Adrenal gland (tissue), 12 donors: ENCODE results near the gene WFDC1. TPM values are rescaled to one million over a fixed set of nuclear protein-coding genes. Genes with fewer than 3 reads are reported as not detected.

Source experiments
- DNase-seq, 7 donors: peaks; one replicate each; pipeline ENCODE4 v3.0.0-alpha.2; 2019 to 2020
- H3K27ac ChIP-seq, 5 donors: fragments of 200-600 bp; sonication (generic) in 4 of 5; 1 replicate in 3 of 5; 2 replicates in 2 of 5; pipeline versions ENCODE4 v1.5.1 to v1.8.0; 2016 to 2020; ENCODE audit warnings: mild to moderate bottlenecking in 1 of 5
- H3K27me3 ChIP-seq: fragments of 200-600 bp; 2 replicates; pipeline ENCODE4 v1.8.0; 2021
- H3K36me3 ChIP-seq, 2 donors: fragments of 200-600 bp; replicated peaks in 1 of 2; 1 replicate in 1 of 2; 2 replicates in 1 of 2; pipeline versions ENCODE4 v1.5.1 to v1.8.0; 2018 to 2022
- H3K4me1 ChIP-seq, 2 donors: fragments of 200-600 bp; replicated peaks in 1 of 2; 1 replicate in 1 of 2; 2 replicates in 1 of 2; pipeline versions ENCODE4 v1.5.1 to v1.8.0; 2018 to 2021
- H3K4me3 ChIP-seq, 4 donors: fragments of 200-600 bp; sonication (generic) in 3 of 4; one replicate each; pipeline ENCODE4 v1.5.1; 2016 to 2018
- H3K9me3 ChIP-seq, 3 donors: fragments of 200-600 bp; sonication (generic) in 1 of 3; replicated peaks in 1 of 3; 1 replicate in 2 of 3; 2 replicates in 1 of 3; pipeline versions ENCODE4 v1.5.1 to v1.8.0; 2016 to 2021
- CTCF ChIP-seq, 6 experiments: fragments of 450-650 bp in 4 of 6; fragments of 200-600 bp in 2 of 6; sonication (generic) in 1 of 6; IDR thresholded peaks; 1 replicate in 5 of 6; 2 replicates in 1 of 6; pipeline versions ENCODE4 v1.5.1 to v1.8.0; 2016 to 2021; ENCODE audit warnings: antibody characterized with exemption in 6 of 6, mild to moderate bottlenecking in 2 of 6, moderate library complexity in 1 of 6
- POLR2A ChIP-seq, 2 donors: fragments of 450-650 bp; IDR thresholded peaks; one replicate each; pipeline ENCODE4 v1.6.1; 2017; ENCODE audit warnings: antibody characterized with exemption in 2 of 2, mild to moderate bottlenecking in 2 of 2, moderate library complexity in 1 of 2
- WGBS, 4 donors: extraction: QIAGEN DNeasy Blood & Tissue Kit in 2 of 4; methylation state at CpG; one replicate each; pipeline versions ENCODE4 v1.1.5 to v1.1.7; 2013 to 2017; 5-methylcytosine and 5-hydroxymethylcytosine counted together
- intact Hi-C, 2 donors: fragments of 100-400 bp; cut with DNase I; formaldehyde crosslinking; loops; one replicate each; pipeline versions ENCODE4 v1.14.1 to v1.15.0; 2022 to 2023
- polyA plus RNA-seq, 3 donors: library from polyadenylated mRNA; stranded (reverse); fragments of 200-250 nt in 2 of 3; fragments of 350-450 nt in 1 of 3; fragmentation: Illumina TruSeq in 1 of 3; extraction: RNeasy Lipid Tissue Mini Kit (QIAGEN cat#74804) in 1 of 3; gene quantifications; one replicate each; pipeline ENCODE4 v1.2.3, GENCODE V29; 2013 to 2014
- total RNA-seq, 9 donors: library from RNA; depleted of rRNA in 4 of 9; stranded (reverse); fragments of >200 nt in 4 of 9; fragments of 120-200 nt in 1 of 9; fragmentation: NEBNext Ultra II Directional in 1 of 9; extraction: Animal tissue kit (Norgen Biotek cat#: 25700) in 1 of 9; gene quantifications; one replicate each; pipeline versions ENCODE4 v1.1.0 to v1.2.4, GENCODE V29; 2013 to 2023
- donor health status: healthy with polysubstance abuse.
- donor health status: Bipolar disorder and iron deficiency.
- donor health status: DM: yes; HTN: yes; CAD: no.
- donor health status: DM: no; HTN: no; CAD: no.
- donor health status: DM: no; HTN: no; CAD: no.
- donor health status: DM: yes; HTN: yes; CAD: no.

The WFDC1 gene
- total and polyA plus RNA-seq, 12 donors, result 9.6 to 284 (median 39.8) TPM

GRCh38 chr16:84306564-84306963 is 11.9 kb downstream of the WFDC1 start:
- 86 to 93% (median 89%) methylated on average over 3 of the region's 3 CpGs for WGBS, 4 donors
- H3K4me1 ChIP-seq, result peaks cover 0 to 5% of the 10 kb centered on the region in 2 donors
- no peaks in the 10 kb centered on the region for H3K36me3 ChIP-seq
- DNase-seq, result no peak
- H3K27ac ChIP-seq, result peak overlapping the region in 1 of 5 donors; percentile 40
- no peaks in the 10 kb centered on the region for H3K27me3 ChIP-seq
- TF ChIP-seq CTCF (IDR thresholded peaks at IDR 0.05) (no peak), POLR2A (IDR thresholded peaks at IDR 0.05) (no peak)
- no peaks in the 10 kb centered on the region for H3K9me3 ChIP-seq
- intact Hi-C loops, result no loop called here
- H3K4me3 ChIP-seq, result no peak overlapping the region

GRCh38 chr16:84307209-84307954 is 12.7 kb downstream of the WFDC1 start:
- Histone ChIP-seq H3K4me3 (no peak overlapping the region), H3K9me3 (no peaks in the 10 kb centered on the region), H3K27ac (peak overlapping the region in 1 of 5 donors; percentile 40), H3K36me3 (no peaks in the 10 kb centered on the region), H3K27me3 (peaks cover 3% of the 10 kb centered on the region), H3K4me1 (peaks cover 0 to 5% of the 10 kb centered on the region in 2 donors)
- no peak for DNase-seq
- 77 to 82% (median 78%) methylated on average over 22 of the region's 22 CpGs for WGBS, 4 donors
- no peak for TF ChIP-seq CTCF (IDR thresholded peaks at IDR 0.05)
- TF ChIP-seq POLR2A (IDR thresholded peaks at IDR 0.05), result no peak
- intact Hi-C loops, result no loop called here

GRCh38 chr16:84308120-84308519 is 13.4 kb downstream of the WFDC1 start:
- 38 to 41% (median 39%) methylated on average over 8 to 11 of the region's 11 CpGs for WGBS, 4 donors
- intact Hi-C loops, result no loop called here
- TF ChIP-seq CTCF (IDR thresholded peaks at IDR 0.05) (peak in 4 of 6 experiments; percentile 27 to 52 (median 44)), POLR2A (IDR thresholded peaks at IDR 0.05) (no peak)
- peak overlapping the region in 1 of 5 donors; percentile 15 for H3K27ac ChIP-seq
- H3K4me3 ChIP-seq, result no peak overlapping the region
- no peaks in the 10 kb centered on the region for H3K36me3 ChIP-seq
- peaks cover 0 to 7% of the 10 kb centered on the region in 2 donors for H3K4me1 ChIP-seq
- peaks cover 11% of the 10 kb centered on the region for H3K27me3 ChIP-seq
- H3K9me3 ChIP-seq, result no peaks in the 10 kb centered on the region
- peak in 3 of 7 donors; percentile 38 to 75 (median 46) for DNase-seq

GRCh38 chr16:84310642-84311041 is 16.0 kb downstream of the WFDC1 start:
- Histone ChIP-seq H3K27ac (no peak overlapping the region), H3K4me3 (no peak overlapping the region), H3K4me1 (peaks cover 0 to 2% of the 10 kb centered on the region in 2 donors), H3K9me3 (no peaks in the 10 kb centered on the region), H3K27me3 (peaks cover 12% of the 10 kb centered on the region), H3K36me3 (no peaks in the 10 kb centered on the region)
- no peak for DNase-seq
- intact Hi-C loops, result no loop called here
- WGBS, 4 donors, result 83 to 92% (median 86%) methylated on average over 7 of the region's 7 CpGs
- TF ChIP-seq CTCF (IDR thresholded peaks at IDR 0.05) (no peak), POLR2A (IDR thresholded peaks at IDR 0.05) (no peak)
